ENCODE data around the gene ANAPC16. TPM values are rescaled to one million over a fixed set of nuclear protein-coding genes. Genes with fewer than 3 reads are reported as not detected.
A peak's percentile ranks its signal among the peaks of the same experiment; 100 is the strongest.

ANAPC16 gene
- total and polyA plus RNA-seq, 10 donors, result 70.8 to 239 (median 106) TPM

DNA sequence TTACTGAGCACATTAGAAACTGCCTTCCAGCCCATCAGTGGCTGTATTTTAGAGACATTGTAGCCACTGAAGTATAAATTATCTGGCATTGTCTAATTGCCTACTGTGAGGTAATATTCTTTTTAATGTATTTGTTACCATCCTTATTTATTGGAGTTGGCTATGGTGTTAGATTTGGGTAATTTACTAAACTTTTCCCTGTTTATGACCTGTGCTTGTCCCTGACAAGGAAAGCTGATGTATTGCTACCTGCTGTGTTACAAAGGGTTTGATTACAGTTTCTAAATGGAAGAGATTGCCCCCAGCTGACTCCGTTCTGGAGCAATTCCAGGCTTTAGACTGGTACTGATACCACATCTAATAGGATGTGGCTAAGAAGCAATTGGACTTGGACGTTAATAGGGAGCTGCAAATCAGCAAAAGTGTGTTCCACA, 12.5 kb downstream of the ANAPC16 start:
- TF ChIP-seq, protein P1, sequence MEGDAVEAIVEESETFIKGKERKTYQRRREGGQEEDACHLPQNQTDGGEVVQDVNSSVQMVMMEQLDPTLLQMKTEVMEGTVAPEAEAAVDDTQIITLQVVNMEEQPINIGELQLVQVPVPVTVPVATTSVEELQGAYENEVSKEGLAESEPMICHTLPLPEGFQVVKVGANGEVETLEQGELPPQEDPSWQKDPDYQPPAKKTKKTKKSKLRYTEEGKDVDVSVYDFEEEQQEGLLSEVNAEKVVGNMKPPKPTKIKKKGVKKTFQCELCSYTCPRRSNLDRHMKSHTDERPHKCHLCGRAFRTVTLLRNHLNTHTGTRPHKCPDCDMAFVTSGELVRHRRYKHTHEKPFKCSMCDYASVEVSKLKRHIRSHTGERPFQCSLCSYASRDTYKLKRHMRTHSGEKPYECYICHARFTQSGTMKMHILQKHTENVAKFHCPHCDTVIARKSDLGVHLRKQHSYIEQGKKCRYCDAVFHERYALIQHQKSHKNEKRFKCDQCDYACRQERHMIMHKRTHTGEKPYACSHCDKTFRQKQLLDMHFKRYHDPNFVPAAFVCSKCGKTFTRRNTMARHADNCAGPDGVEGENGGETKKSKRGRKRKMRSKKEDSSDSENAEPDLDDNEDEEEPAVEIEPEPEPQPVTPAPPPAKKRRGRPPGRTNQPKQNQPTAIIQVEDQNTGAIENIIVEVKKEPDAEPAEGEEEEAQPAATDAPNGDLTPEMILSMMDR (IDR thresholded peaks at IDR 0.05 in 8 of 11, conservative IDR thresholded peaks at IDR 0.05 in 3 of 11), result no peak
- no peak for TF ChIP-seq POLR2A (IDR thresholded peaks at IDR 0.05)
- no peak for TF ChIP-seq POLR2AphosphoS5 (IDR thresholded peaks at IDR 0.05)
- no peaks in the 10 kb centered on the region for H3K9me3 ChIP-seq
- WGBS, 5 donors, result 55 to 75% (median 72%) methylated on average over 2 of the region's 2 CpGs
- peaks cover 36 to 93% (median 73%) of the 10 kb centered on the region in 6 donors for H3K4me1 ChIP-seq
- intact Hi-C loops (cut with DNase I; ENCODE audit: low total_unique reads), result no loop called here
- peaks cover 0 to 95% (median 50%) of the 10 kb centered on the region in 6 donors for H3K36me3 ChIP-seq
- no peak overlapping the region for H3K4me3 ChIP-seq
- peak overlapping the region in 7 of 8 donors; percentile 5 to 78 (median 34) for H3K27ac ChIP-seq
- no peak for DNase-seq
- H3K27me3 ChIP-seq (replicated peaks in 1 of 7), result no peaks in the 10 kb centered on the region

DNA sequence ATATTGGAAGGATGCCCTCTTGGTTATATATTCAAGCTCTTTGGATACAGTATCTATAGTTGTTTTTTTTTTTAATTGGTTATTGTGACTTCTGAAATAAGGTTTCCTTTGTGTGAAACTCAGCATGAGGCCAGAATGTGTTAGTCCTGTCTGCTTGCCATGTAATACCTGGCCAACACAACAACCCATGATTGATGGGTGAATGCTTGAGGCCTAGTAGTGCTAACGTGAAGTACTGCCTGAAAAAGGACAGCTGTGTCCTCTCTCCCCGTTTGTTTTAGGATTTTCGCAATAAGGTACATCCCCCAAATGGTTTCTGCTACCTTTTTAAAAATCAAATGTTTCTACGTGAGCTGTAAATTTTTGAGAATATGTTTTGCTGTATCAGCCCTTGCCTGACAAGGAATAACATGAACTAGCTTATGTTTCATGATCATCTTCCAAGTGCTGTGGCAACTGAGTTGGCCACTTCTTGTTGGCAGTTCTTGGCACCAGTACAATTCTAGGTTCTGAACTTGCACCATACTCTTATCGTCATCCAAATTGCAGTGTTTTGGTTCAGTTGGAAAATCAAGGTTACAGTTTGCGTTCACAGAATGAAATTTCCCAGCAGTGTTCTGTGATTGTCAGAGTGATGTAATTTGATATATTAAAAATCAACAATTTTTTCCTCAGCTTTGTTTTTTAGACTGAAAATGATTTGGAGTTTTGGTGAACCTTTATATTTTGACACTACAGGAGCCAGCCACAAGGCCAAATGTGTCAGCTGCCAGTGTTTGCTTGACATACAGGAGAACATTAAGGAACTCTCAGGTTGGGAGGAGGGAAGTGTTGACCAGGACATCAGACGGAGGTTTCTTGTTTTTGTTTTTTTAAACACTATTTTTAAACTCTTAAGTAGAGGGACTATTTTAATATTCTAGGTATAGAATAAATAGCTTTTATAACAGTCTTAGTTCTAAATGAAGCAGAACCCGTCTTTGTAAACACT, 13.7 kb downstream of the ANAPC16 start:
- DNase-seq, result no peak
- Histone ChIP-seq H3K9me3 (no peaks in the 10 kb centered on the region), H3K4me3 (no peak overlapping the region), H3K27ac (peak overlapping the region in 6 of 8 donors; percentile 39 to 78 (median 46)), H3K27me3 (replicated peaks in 1 of 7) (no peaks in the 10 kb centered on the region), H3K4me1 (peaks cover 29 to 84% (median 62%) of the 10 kb centered on the region in 6 donors), H3K36me3 (peaks cover 0 to 95% (median 57%) of the 10 kb centered on the region in 6 donors)
- TF ChIP-seq POLR2A (IDR thresholded peaks at IDR 0.05), result no peak
- TF ChIP-seq POLR2AphosphoS5 (IDR thresholded peaks at IDR 0.05), result peak in 1 of 3 donors; percentile 53
- TF ChIP-seq, protein P1 (IDR thresholded peaks at IDR 0.05 in 8 of 11, conservative IDR thresholded peaks at IDR 0.05 in 3 of 11), result no peak
- intact Hi-C loops (cut with DNase I; ENCODE audit: low total_unique reads), result no loop called here
- WGBS, 5 donors, result 52 to 80% (median 66%) methylated on average over 8 of the region's 8 CpGs

DNA sequence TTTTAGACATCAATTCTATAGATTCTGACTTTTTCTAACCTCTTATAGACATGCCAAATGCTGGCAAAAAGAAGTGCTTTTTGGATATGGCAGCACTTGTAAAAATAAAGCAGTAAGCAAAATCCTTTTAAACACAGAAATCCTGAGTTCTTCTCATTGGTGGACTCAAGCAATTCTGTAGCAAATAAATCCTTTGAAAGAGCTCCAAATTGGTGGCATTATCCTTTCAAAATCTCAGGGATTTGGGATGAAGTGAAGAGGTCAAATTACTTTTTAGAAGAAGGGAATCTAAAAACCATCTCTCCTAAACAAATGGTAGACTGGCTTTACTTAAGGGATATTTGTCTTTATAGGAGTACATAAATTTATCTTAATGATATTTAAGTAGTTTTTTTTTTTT, 17.8 kb downstream of the ANAPC16 start:
- Histone ChIP-seq H3K27me3 (replicated peaks in 1 of 7) (no peaks in the 10 kb centered on the region), H3K9me3 (no peaks in the 10 kb centered on the region), H3K4me1 (peaks cover 12 to 63% (median 25%) of the 10 kb centered on the region in 6 donors), H3K27ac (peak overlapping the region in 4 of 8 donors; percentile 27 to 49 (median 40)), H3K36me3 (peaks cover 0 to 95% (median 68%) of the 10 kb centered on the region in 6 donors), H3K4me3 (no peak overlapping the region)
- intact Hi-C loops (cut with DNase I; ENCODE audit: low total_unique reads), result no loop called here
- TF ChIP-seq POLR2AphosphoS5 (IDR thresholded peaks at IDR 0.05) (no peak), POLR2A (IDR thresholded peaks at IDR 0.05) (no peak)
- TF ChIP-seq, protein P1 (IDR thresholded peaks at IDR 0.05 in 8 of 11, conservative IDR thresholded peaks at IDR 0.05 in 3 of 11), result no peak
- no peak for DNase-seq

DNA sequence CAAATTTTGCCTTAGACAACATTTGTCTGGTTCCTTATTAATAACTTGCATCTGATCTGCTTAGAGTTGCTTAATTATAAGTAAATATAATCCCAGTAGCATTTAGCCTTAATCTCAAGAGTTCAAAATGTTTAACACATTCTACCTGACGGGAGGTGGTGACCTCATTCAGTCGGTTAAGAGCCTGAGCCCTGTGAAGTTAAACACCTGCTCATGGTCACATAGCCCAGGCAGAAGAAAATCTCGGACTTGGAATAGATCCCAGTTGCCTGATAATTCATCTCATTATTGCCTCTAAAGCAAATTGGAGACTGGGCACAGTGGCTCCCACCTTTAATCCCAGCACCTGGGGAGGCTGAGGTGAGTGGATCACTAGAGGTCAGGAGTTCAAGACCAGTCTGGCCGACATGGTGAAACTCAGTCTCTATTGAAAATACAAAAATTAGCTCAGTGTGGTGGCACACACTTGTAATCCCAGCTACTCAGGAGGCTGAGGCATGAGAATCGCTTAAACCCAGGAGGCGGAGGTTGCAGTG, 18.8 kb downstream of the ANAPC16 start:
- no peaks in the 10 kb centered on the region for H3K9me3 ChIP-seq
- 91 to 95% (median 93%) methylated on average over 6 of the region's 6 CpGs for WGBS, 5 donors
- no peaks in the 10 kb centered on the region for H3K27me3 ChIP-seq (replicated peaks in 1 of 7)
- H3K4me1 ChIP-seq, result peaks cover 2 to 63% (median 18%) of the 10 kb centered on the region in 6 donors
- peaks cover 0 to 91% (median 68%) of the 10 kb centered on the region in 6 donors for H3K36me3 ChIP-seq
- TF ChIP-seq POLR2A (IDR thresholded peaks at IDR 0.05) (no peak), POLR2AphosphoS5 (IDR thresholded peaks at IDR 0.05) (no peak)
- TF ChIP-seq, protein P1 (IDR thresholded peaks at IDR 0.05 in 8 of 11, conservative IDR thresholded peaks at IDR 0.05 in 3 of 11), result no peak
- DNase-seq, result no peak
- peak overlapping the region in 2 of 8 donors; percentile 26 to 36 for H3K27ac ChIP-seq
- no peak overlapping the region for H3K4me3 ChIP-seq
- intact Hi-C loops (cut with DNase I; ENCODE audit: low total_unique reads), result no loop called here
